H1 (cell line): Measurements from ENCODE around the gene CEP85. TPM values are rescaled to one million over a fixed set of nuclear protein-coding genes. Genes with fewer than 3 reads are reported as not detected.

ENCODE experiments used
- CTCF ChIA-PET: fragments of 300-600 bp; sonication (Branson Sonifier 250); formaldehyde crosslinking; loops from one replicate; lab custom pipeline; 2021; ENCODE audit not compliant: partially characterized antibody; lab: Charles Lee
- POLR2A ChIA-PET: fragments of 300-600 bp; sonication (Branson Sonifier 250); formaldehyde crosslinking; loops from one replicate; lab custom pipeline; 2021; ENCODE audit warnings: inconsistent platforms; ENCODE audit not compliant: partially characterized antibody; lab: Charles Lee
- DNase-seq, 2 experiments: peaks; one replicate each; pipeline versions ENCODE4 v3.0.0 to v3.0.0-alpha.2; 2010 to 2022; ENCODE audit warnings: low spot score in 2 of 2, low read depth in 1 of 2, mixed read lengths in 1 of 2
- FAIRE-seq: peaks from 2 replicates; lab custom pipeline; 2011; peaks lifted over from hg19 to GRCh38; lab: Jason Lieb, UNC
- H2AFZ ChIP-seq: 2 replicates; pipeline ENCODE4 v1.8.1; 2012; ENCODE audit warnings: low read length, inconsistent platforms
- H2AK5ac ChIP-seq: 2 replicates; pipeline ENCODE4 v1.6.1; 2013; ENCODE audit warnings: low read depth, low read length
- H2BK120ac ChIP-seq: replicated peaks from 2 replicates; pipeline ENCODE3; 2013; ENCODE audit warnings: low read depth, low read length, inconsistent platforms
- H2BK12ac ChIP-seq: 2 replicates; pipeline ENCODE4 v1.6.1; 2013; ENCODE audit warnings: low read depth, low read length
- H2BK15ac ChIP-seq: 2 replicates; pipeline ENCODE4 v1.6.1; 2013; ENCODE audit warnings: low read length
- H2BK20ac ChIP-seq: 2 replicates; pipeline ENCODE4 v1.6.1; 2013; ENCODE audit warnings: low read length
- H2BK5ac ChIP-seq: 2 replicates; pipeline ENCODE4 v1.6.1; 2013; ENCODE audit warnings: low read depth, low read length
- H3K14ac ChIP-seq: 2 replicates; pipeline ENCODE4 v1.6.1; 2013; ENCODE audit warnings: inconsistent platforms; ENCODE audit not compliant: insufficient read length
- H3K18ac ChIP-seq: 2 replicates; pipeline ENCODE4 v1.6.1; 2013; ENCODE audit warnings: low read length; ENCODE audit errors: extremely low read depth
- H3K23ac ChIP-seq: 2 replicates; pipeline ENCODE4 v1.6.1; 2013; ENCODE audit warnings: inconsistent platforms; ENCODE audit not compliant: insufficient read length
- H3K23me2 ChIP-seq: 2 replicates; pipeline ENCODE4 v1.6.1; 2013; ENCODE audit warnings: low read depth, low read length
- H3K27ac ChIP-seq: 2 replicates; pipeline ENCODE4 v1.6.1; 2011; ENCODE audit warnings: low read depth, low read length, inconsistent platforms
- H3K27me3 ChIP-seq, 4 experiments: replicated peaks in 1 of 4; 1 replicate in 1 of 4; 2 replicates in 3 of 4; pipeline versions ENCODE4 v1.6.1 to v1.8.1; 2011 to 2013; ENCODE audit warnings: low read length in 3 of 4, mild to moderate bottlenecking in 3 of 4, inconsistent platforms in 2 of 4, mixed read lengths in 2 of 4, moderate library complexity in 1 of 4; ENCODE audit not compliant: control insufficient read depth in 3 of 4, insufficient read depth in 3 of 4; ENCODE audit errors: extremely low read depth in 1 of 4
- H3K36me3 ChIP-seq, 4 experiments: 2 replicates each; pipeline versions ENCODE4 v1.6.1 to v1.8.1; 2011 to 2013; ENCODE audit warnings: mild to moderate bottlenecking in 4 of 4, low read length in 3 of 4, moderate library complexity in 2 of 4, control low read depth in 1 of 4, inconsistent platforms in 1 of 4; ENCODE audit not compliant: insufficient read depth in 4 of 4, control insufficient read depth in 2 of 4
- H3K4ac ChIP-seq: replicated peaks from 2 replicates; pipeline ENCODE3; 2013; ENCODE audit warnings: low read length, low read depth, mixed read lengths, inconsistent platforms; ENCODE audit not compliant: insufficient read length
- H3K4me1 ChIP-seq, 4 experiments: replicated peaks in 1 of 4; 1 replicate in 1 of 4; 2 replicates in 3 of 4; pipeline versions ENCODE4 v1.6.1 to v1.8.1; 2011 to 2013; ENCODE audit warnings: low read length in 3 of 4, inconsistent platforms in 2 of 4, mixed read lengths in 1 of 4; ENCODE audit not compliant: insufficient read depth in 4 of 4, control insufficient read depth in 3 of 4
- H3K4me2 ChIP-seq, 2 experiments: 2 replicates each; pipeline versions ENCODE4 v1.6.1 to v1.8.1; 2011 to 2013; ENCODE audit warnings: low read depth in 2 of 2, low read length in 2 of 2, control low read depth in 1 of 2, inconsistent platforms in 1 of 2, mild to moderate bottlenecking in 1 of 2; ENCODE audit not compliant: insufficient read depth in 1 of 2
- H3K4me3 ChIP-seq, 4 experiments: fragments of 200-600, 300-600 bp in 1 of 4; sonication (generic), shearing (Covaris generic), sonication (Bioruptor Twin) in 1 of 4; 2 replicates each; pipeline versions ENCODE4 v1.5.1 to v1.8.1; 2011 to 2016; ENCODE audit warnings: low read length in 4 of 4, low read depth in 3 of 4, control low read depth in 2 of 4, inconsistent platforms in 2 of 4, mild to moderate bottlenecking in 2 of 4, mixed read lengths in 1 of 4, moderate library complexity in 1 of 4; ENCODE audit not compliant: insufficient read depth in 2 of 4; ENCODE audit errors: extremely low read depth in 1 of 4
- H3K56ac ChIP-seq: replicated peaks from 2 replicates; pipeline ENCODE3; 2013; ENCODE audit warnings: low read depth, mild to moderate bottlenecking, mixed read lengths, low read length, inconsistent platforms; ENCODE audit not compliant: insufficient read length
- H3K79me1 ChIP-seq: 2 replicates; pipeline ENCODE4 v1.6.1; 2013; ENCODE audit warnings: low read depth, low read length, control low read depth
- H3K79me2 ChIP-seq, 2 experiments: 2 replicates each; pipeline versions ENCODE4 v1.6.1 to v1.8.1; 2012 to 2013; ENCODE audit warnings: low read length in 2 of 2, mild to moderate bottlenecking in 2 of 2, inconsistent platforms in 1 of 2; ENCODE audit not compliant: insufficient read depth in 2 of 2, control insufficient read depth in 1 of 2
- H3K9ac ChIP-seq, 4 experiments: replicated peaks in 1 of 4; 1 replicate in 1 of 4; 2 replicates in 3 of 4; pipeline versions ENCODE4 v1.6.1 to v1.8.1; 2011 to 2013; ENCODE audit warnings: low read depth in 3 of 4, low read length in 3 of 4, control low read depth in 2 of 4, mild to moderate bottlenecking in 2 of 4, moderate library complexity in 2 of 4, inconsistent platforms in 1 of 4; ENCODE audit errors: extremely low read depth in 1 of 4
- H3K9me3 ChIP-seq, 2 experiments: 2 replicates each; pipeline versions ENCODE4 v1.6.1 to v1.8.1; 2012 to 2013; ENCODE audit warnings: mild to moderate bottlenecking in 2 of 2, moderate library complexity in 2 of 2, control low read depth in 1 of 2, inconsistent platforms in 1 of 2, low read depth in 1 of 2, low read length in 1 of 2, mixed read lengths in 1 of 2; ENCODE audit not compliant: insufficient read depth in 2 of 2
- H4K20me1 ChIP-seq, 2 experiments: replicated peaks in 1 of 2; 2 replicates each; pipeline versions ENCODE3 to v1.8.1; 2011 to 2013; ENCODE audit warnings: inconsistent platforms in 2 of 2, low read length in 2 of 2, mild to moderate bottlenecking in 1 of 2; ENCODE audit not compliant: insufficient read depth in 2 of 2, control insufficient read depth in 1 of 2
- H4K5ac ChIP-seq: 2 replicates; pipeline ENCODE4 v1.6.1; 2013; ENCODE audit warnings: low read length, low read depth, mixed read lengths, inconsistent platforms; ENCODE audit not compliant: insufficient read length
- H4K8ac ChIP-seq: 2 replicates; pipeline ENCODE4 v1.8.0; 2013; ENCODE audit warnings: mild to moderate bottlenecking, moderate library complexity, low read length, inconsistent platforms; ENCODE audit not compliant: insufficient read depth; ENCODE audit errors: extremely low read depth
- H4K91ac ChIP-seq: replicated peaks from 2 replicates; pipeline ENCODE3; 2013; ENCODE audit warnings: low read length, mixed read lengths, inconsistent platforms; ENCODE audit not compliant: insufficient read length
- WGBS, 2 experiments: shearing (Covaris generic) in 1 of 2; methylation state at CpG; one replicate each; pipeline versions ENCODE4 v1.1.6 to v1.1.7; 2013 to 2015; ENCODE audit warnings: low lambda C conversion rate in 2 of 2, mixed read lengths in 2 of 2, inconsistent platforms in 1 of 2, low coverage in 1 of 2, missing lambda C conversion rate in 1 of 2; ENCODE audit not compliant: insufficient replicate concordance in 2 of 2, insufficient coverage in 1 of 2, insufficient read length in 1 of 2; ENCODE audit errors: extremely low coverage in 1 of 2, missing lambda C conversion rate in 1 of 2; 5-methylcytosine and 5-hydroxymethylcytosine counted together
- polyA plus RNA-seq, 7 experiments: library from polyadenylated mRNA; depleted of rRNA in 3 of 7; stranded (reverse) in 5 of 7; unstranded in 2 of 7; fragments of >200 nt in 5 of 7; fragments of 200-250 nt in 2 of 7; gene quantifications; 1 replicate in 5 of 7; 2 replicates in 1 of 7; 4 replicates in 1 of 7; pipeline versions ENCODE4 v1.2.1 to v1.2.3, GENCODE V29; 2011 to 2013; ENCODE audit warnings: missing spikeins in 2 of 7, mixed read lengths in 2 of 7
- total RNA-seq: library from RNA; stranded (reverse); fragmentation: NEBNext Ultra II Directional; extraction: Animal tissue kit (Norgen Biotek cat#: 25700); gene quantifications from 2 replicates; pipeline ENCODE4 v1.2.1, GENCODE V29; 2021

Gene CEP85
- total and polyA plus RNA-seq, 2 of the 8 experiments (the other 6 are each of a cell fraction or from before 2014, with no cell fraction given) = 40.4 to 43.7 TPM

GRCh38 chr1:26224606-26225005 is 9.4 kb upstream of the CEP85 start:
- no peak for FAIRE-seq
- H2BK12ac ChIP-seq = no peak overlapping the region
- no peak overlapping the region for H4K5ac ChIP-seq
- no peak overlapping the region for H3K56ac ChIP-seq
- no peak overlapping the region for H2BK15ac ChIP-seq
- H2AK5ac ChIP-seq = no peak overlapping the region
- H3K4me2 ChIP-seq = peak overlapping the region; percentile 78 to 89
- no peak overlapping the region for H3K4ac ChIP-seq
- ChIA-PET POLR2A (interaction anchor here (1.1 to 1.3 kb wide), 3 partner anchors 10 to 63 kb away, joined by 3 to 4 read pairs (median 3); no protein-coding TSS in a partner anchor), CTCF (interaction anchor here (0.8 to 2.8 kb wide), 4 partner anchors 10 to 34 kb away, joined by 3 to 17 read pairs (median 6); partner anchors contain the start of genes CATSPER4 and CEP85)
- H3K4me3 ChIP-seq = peak overlapping the region; percentile 43 to 63 (median 51); a peak in 4 of 8 replicates
- peaks cover 0 to 10% (median 2%) of the 10 kb centered on the region in 4 experiments; a peak in 3 of 7 replicates for H3K27me3 ChIP-seq
- DNase-seq = no peak
- H3K9ac ChIP-seq = no peak overlapping the region
- H3K23ac ChIP-seq = no peak overlapping the region
- 0 out of 2 replicates have a peak overlapping the region, but pooled peaks have one; percentile 13 for H3K18ac ChIP-seq
- WGBS, 2 experiments = 77% methylated on average over 7 of the region's 7 CpGs; no CpG with 5 or more reads in 1 of the 2 experiments
- H2BK20ac ChIP-seq = no peak overlapping the region
- H3K23me2 ChIP-seq = peaks cover 5% of the 10 kb centered on the region; the same call in 1 of the 2 replicates
- no peak overlapping the region for H3K27ac ChIP-seq
- H2AFZ ChIP-seq = 0 out of 2 replicates have a peak overlapping the region, but pooled peaks have one; percentile 70
- H3K79me2 ChIP-seq = no peaks in the 10 kb centered on the region
- H4K91ac ChIP-seq = no peak overlapping the region
- H2BK120ac ChIP-seq = no peak overlapping the region
- H4K20me1 ChIP-seq = no peaks in the 10 kb centered on the region
- no peaks in the 10 kb centered on the region for H3K9me3 ChIP-seq
- no peaks in the 10 kb centered on the region for H3K36me3 ChIP-seq
- H4K8ac ChIP-seq = peak overlapping the region; percentile 26; the same call in 1 of the 2 replicates
- no peak overlapping the region for H3K14ac ChIP-seq
- no peaks in the 10 kb centered on the region for H3K79me1 ChIP-seq
- H3K4me1 ChIP-seq = peaks cover 0 to 4% (median 2%) of the 10 kb centered on the region in 4 experiments; a peak in 4 of 7 replicates
- H2BK5ac ChIP-seq = no peak overlapping the region
